Tibial artery (tissue), 4 donors: Measurements from ENCODE around the gene SCAMP4.

Experiments used
- DNase-seq, 2 donors: peaks; one replicate each; pipeline ENCODE4 v3.0.0-alpha.2; 2019
- H3K27ac ChIP-seq, 2 donors: fragments of 200-600 bp; sonication (generic) in 1 of 2; 1 replicate in 1 of 2; 2 replicates in 1 of 2; pipeline ENCODE4 v1.5.1; 2018 to 2019; ENCODE audit warnings: mild to moderate bottlenecking in 1 of 2
- H3K27me3 ChIP-seq, 2 donors: fragments of 200-600 bp; sonication (generic) in 1 of 2; one replicate each; pipeline versions ENCODE4 v1.5.1 to v1.6.0; 2016 to 2019
- H3K36me3 ChIP-seq, 3 donors: fragments of 200-600 bp; sonication (generic) in 2 of 3; one replicate each; pipeline ENCODE4 v1.5.1; 2016 to 2019; ENCODE audit warnings: mild to moderate bottlenecking in 2 of 3
- H3K4me1 ChIP-seq, 4 donors: fragments of 200-600 bp; sonication (generic) in 2 of 4; 1 replicate in 3 of 4; 2 replicates in 1 of 4; pipeline ENCODE4 v1.5.1; 2016 to 2019
- H3K4me3 ChIP-seq, 2 donors: fragments of 200-600 bp; sonication (generic) in 1 of 2; 1 replicate in 1 of 2; 2 replicates in 1 of 2; pipeline ENCODE4 v1.5.1; 2018 to 2019; ENCODE audit warnings: mild to moderate bottlenecking in 2 of 2
- H3K9me3 ChIP-seq, 3 donors: fragments of 200-600 bp; sonication (generic) in 1 of 3; one replicate each; pipeline ENCODE4 v1.5.1; 2016 to 2019
- CTCF ChIP-seq, 2 experiments: fragments of 200-600 bp in 1 of 2; fragments of 450-650 bp in 1 of 2; IDR thresholded peaks; one replicate each; pipeline ENCODE4 v1.5.1; 2017 to 2019; ENCODE audit warnings: antibody characterized with exemption in 2 of 2, mild to moderate bottlenecking in 1 of 2, moderate library complexity in 1 of 2
- intact Hi-C: fragments of 100-400 bp; cut with DNase I; formaldehyde crosslinking; loops from one replicate; pipeline ENCODE4 v1.15.0; 2023; ENCODE audit warnings: low total_unique reads

SCAMP4 gene

GRCh38 chr19:1857648-1858326 lies 47.4 kb upstream of the SCAMP4 start:
- peak overlapping the region; percentile 27 to 49 for H3K4me3 ChIP-seq
- peak overlapping the region; percentile 23 to 27 for H3K27ac ChIP-seq
- TF ChIP-seq CTCF (IDR thresholded peaks at IDR 0.05): no peak
- peaks cover 0 to 7% (median 0%) of the 10 kb centered on the region in 3 donors for H3K36me3 ChIP-seq
- intact Hi-C loops: no loop called here
- peak in 1 of 2 donors; percentile 66 for DNase-seq
- H3K9me3 ChIP-seq: no peaks in the 10 kb centered on the region
- peaks cover 0 to 3% of the 10 kb centered on the region in 2 donors for H3K27me3 ChIP-seq
- peaks cover 0 to 83% (median 56%) of the 10 kb centered on the region in 4 donors for H3K4me1 ChIP-seq

- peak in 1 of 2 donors; percentile 71 for DNase-seq
- H3K4me1 ChIP-seq: peaks cover 0 to 75% (median 53%) of the 10 kb centered on the region in 4 donors
- peaks cover 0 to 3% of the 10 kb centered on the region in 2 donors for H3K27me3 ChIP-seq
- TF ChIP-seq CTCF (IDR thresholded peaks at IDR 0.05): no peak
- no peaks in the 10 kb centered on the region for H3K9me3 ChIP-seq
- no peak overlapping the region for H3K4me3 ChIP-seq
- intact Hi-C loops: no loop called here
- H3K27ac ChIP-seq: no peak overlapping the region
- peaks cover 0 to 7% (median 0%) of the 10 kb centered on the region in 3 donors for H3K36me3 ChIP-seq
Measured at GRCh38 chr19:1858412-1859081, 46.7 kb upstream of the SCAMP4 start.

- Histone ChIP-seq H3K27ac (no peak overlapping the region), H3K4me1 (peaks cover 0 to 71% (median 48%) of the 10 kb centered on the region in 4 donors), H3K36me3 (peaks cover 0 to 2% (median 0%) of the 10 kb centered on the region in 3 donors), H3K27me3 (peaks cover 0 to under 1% of the 10 kb centered on the region in 2 donors), H3K9me3 (no peaks in the 10 kb centered on the region), H3K4me3 (no peak overlapping the region)
- no peak for TF ChIP-seq CTCF (IDR thresholded peaks at IDR 0.05)
- no peak for DNase-seq
- intact Hi-C loops: no loop called here
Measured at GRCh38 chr19:1859331-1859781, 45.8 kb upstream of the SCAMP4 start.

GRCh38 chr19:1860042-1860775 lies 45.0 kb upstream of the SCAMP4 start:
- no peaks in the 10 kb centered on the region for H3K36me3 ChIP-seq
- H3K27me3 ChIP-seq: no peaks in the 10 kb centered on the region
- H3K9me3 ChIP-seq: no peaks in the 10 kb centered on the region
- DNase-seq: no peak
- intact Hi-C loops: no loop called here
- peaks cover 0 to 73% (median 55%) of the 10 kb centered on the region in 4 donors for H3K4me1 ChIP-seq
- H3K4me3 ChIP-seq: no peak overlapping the region
- no peak overlapping the region for H3K27ac ChIP-seq
- TF ChIP-seq CTCF (IDR thresholded peaks at IDR 0.05): no peak

- TF ChIP-seq CTCF (IDR thresholded peaks at IDR 0.05): no peak
- H3K27me3 ChIP-seq: no peaks in the 10 kb centered on the region
- no peak for DNase-seq
- no peaks in the 10 kb centered on the region for H3K36me3 ChIP-seq
- no peaks in the 10 kb centered on the region for H3K9me3 ChIP-seq
- peaks cover 0 to 69% (median 55%) of the 10 kb centered on the region in 4 donors for H3K4me1 ChIP-seq
- peak overlapping the region in 1 of 2 donors; percentile 71 for H3K4me3 ChIP-seq
- intact Hi-C loops: no loop called here
- H3K27ac ChIP-seq: peak overlapping the region in 1 of 2 donors; percentile 10
Measured at GRCh38 chr19:1860821-1861598, 44.2 kb upstream of the SCAMP4 start.
